Choroid plexus epithelial cell (primary cell): ENCODE results near the gene SPEF2.

ENCODE experiments used
- DNase-seq: peaks from one replicate; pipeline ENCODE4 v3.0.0-alpha.2; 2010; ENCODE audit warnings: low read depth
- H3K4me3 ChIP-seq: 2 replicates; pipeline ENCODE4 v1.5.1; 2011; ENCODE audit warnings: low read depth, mild to moderate bottlenecking, control low read depth, low read length, moderate library complexity
- TF ChIP-seq, protein P1 (sequence below): conservative IDR thresholded peaks from 2 replicates; pipeline ENCODE4 v1.5.1; 2011; ENCODE audit warnings: low read depth, mild to moderate bottlenecking, control low read depth, inconsistent platforms, low read length, moderate library complexity

SPEF2 gene

DNA sequence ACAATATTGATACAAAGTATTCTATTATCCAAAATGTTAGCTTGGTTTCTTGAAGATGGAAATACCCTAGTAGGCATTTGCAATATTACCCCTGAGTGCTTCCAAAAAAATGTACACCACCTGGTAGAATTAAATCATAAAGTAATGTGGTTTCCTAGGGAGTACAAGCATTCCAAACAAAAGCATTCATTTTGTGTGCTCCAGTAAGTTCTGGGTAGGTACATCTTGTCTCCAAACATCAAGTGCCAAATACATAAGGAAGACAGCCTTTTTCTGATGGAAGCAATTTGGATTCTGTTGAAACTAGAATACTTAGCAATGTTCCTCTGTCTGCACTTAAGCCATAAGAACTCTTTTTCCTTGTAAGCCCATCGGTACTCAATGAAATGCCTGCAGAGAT is 165.9 kb downstream of the SPEF2 start:
- TF ChIP-seq, protein P1, sequence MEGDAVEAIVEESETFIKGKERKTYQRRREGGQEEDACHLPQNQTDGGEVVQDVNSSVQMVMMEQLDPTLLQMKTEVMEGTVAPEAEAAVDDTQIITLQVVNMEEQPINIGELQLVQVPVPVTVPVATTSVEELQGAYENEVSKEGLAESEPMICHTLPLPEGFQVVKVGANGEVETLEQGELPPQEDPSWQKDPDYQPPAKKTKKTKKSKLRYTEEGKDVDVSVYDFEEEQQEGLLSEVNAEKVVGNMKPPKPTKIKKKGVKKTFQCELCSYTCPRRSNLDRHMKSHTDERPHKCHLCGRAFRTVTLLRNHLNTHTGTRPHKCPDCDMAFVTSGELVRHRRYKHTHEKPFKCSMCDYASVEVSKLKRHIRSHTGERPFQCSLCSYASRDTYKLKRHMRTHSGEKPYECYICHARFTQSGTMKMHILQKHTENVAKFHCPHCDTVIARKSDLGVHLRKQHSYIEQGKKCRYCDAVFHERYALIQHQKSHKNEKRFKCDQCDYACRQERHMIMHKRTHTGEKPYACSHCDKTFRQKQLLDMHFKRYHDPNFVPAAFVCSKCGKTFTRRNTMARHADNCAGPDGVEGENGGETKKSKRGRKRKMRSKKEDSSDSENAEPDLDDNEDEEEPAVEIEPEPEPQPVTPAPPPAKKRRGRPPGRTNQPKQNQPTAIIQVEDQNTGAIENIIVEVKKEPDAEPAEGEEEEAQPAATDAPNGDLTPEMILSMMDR: no peak
- no peak for DNase-seq
- no peak overlapping the region for H3K4me3 ChIP-seq

DNA sequence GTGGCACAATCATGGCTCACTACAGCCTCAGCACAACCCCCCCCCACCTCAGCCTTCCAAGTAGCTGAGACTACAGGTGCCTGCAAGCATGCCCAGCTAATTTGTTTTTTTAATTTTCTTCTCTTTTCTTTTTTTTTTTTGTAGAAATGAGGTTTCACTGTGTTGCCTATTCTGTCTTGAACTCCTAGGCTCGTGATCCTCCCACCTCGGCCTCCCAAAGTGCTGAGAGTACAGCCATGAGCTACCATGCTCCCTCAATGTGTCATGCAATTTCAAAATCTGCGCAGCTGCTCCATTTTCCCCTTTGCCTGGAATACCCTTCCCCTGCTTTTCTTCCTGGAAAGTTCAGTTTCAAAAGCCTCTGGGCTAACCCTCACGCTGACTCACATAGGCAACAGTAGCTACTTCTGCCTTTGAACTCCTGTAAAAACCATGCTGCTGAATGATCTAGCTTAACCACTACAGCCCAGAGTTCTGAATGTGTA is 168.0 kb downstream of the SPEF2 start:
- peak; percentile 35 for DNase-seq
- no peak overlapping the region for H3K4me3 ChIP-seq
- TF ChIP-seq, protein P1: no peak

- no peak for DNase-seq
- TF ChIP-seq, protein P1: no peak
These were observed 171.1 kb downstream of the SPEF2 start for GRCh38 chr5:35788724-35789123.

GRCh38 chr5:35789732-35790456 is 172.2 kb downstream of the SPEF2 start:
- no peak overlapping the region for H3K4me3 ChIP-seq
- DNase-seq: peak; percentile 31
- TF ChIP-seq, protein P1: no peak

More at GRCh38 chr5:35788724-35789123, 171.1 kb downstream of the SPEF2 start:
- no peak overlapping the region for H3K4me3 ChIP-seq

- no peak overlapping the region for H3K4me3 ChIP-seq
- DNase-seq: no peak
- TF ChIP-seq, protein P1: no peak
These were observed 172.8 kb downstream of the SPEF2 start for GRCh38 chr5:35790457-35790822.

GRCh38 chr5:35794328-35794619 is 176.6 kb downstream of the SPEF2 start:
- TF ChIP-seq, protein P1: no peak
- no peak for DNase-seq
- no peak overlapping the region for H3K4me3 ChIP-seq

GRCh38 chr5:35794684-35795375 is 177.2 kb downstream of the SPEF2 start:
- TF ChIP-seq, protein P1: no peak
- no peak for DNase-seq
- no peak overlapping the region for H3K4me3 ChIP-seq
